HepG2 (cell line): Measurements from ENCODE around the gene PDGFRA. TPM values are rescaled to one million over a fixed set of nuclear protein-coding genes. Genes with fewer than 3 reads are reported as not detected.

Experiments
- ARHGAP35 ChIP-seq: sonication (generic); formaldehyde crosslinking; IDR thresholded peaks from 2 replicates; pipeline ENCODE4 v1.9.0; 2022; ENCODE audit warnings: mild to moderate bottlenecking, inconsistent platforms, moderate library complexity, missing genetic modification reagents, borderline replicate concordance
- ARNT2 ChIP-seq: sonication (generic); formaldehyde crosslinking; IDR thresholded peaks from 2 replicates; pipeline ENCODE4 v1.8.0; 2022; ENCODE audit warnings: mild to moderate bottlenecking, low read depth, missing genetic modification reagents, moderate library complexity
- CSRNP2 ChIP-seq: sonication (generic); formaldehyde crosslinking; conservative IDR thresholded peaks from 2 replicates; pipeline ENCODE4 v1.8.0; 2022; ENCODE audit warnings: low read depth, missing genetic modification reagents
- DNMT3B ChIP-seq: conservative IDR thresholded peaks from 2 replicates; pipeline ENCODE4 v1.6.1; 2016; ENCODE audit warnings: missing biosample characterization, control low read depth
- ESRRA ChIP-seq: sonication (generic); formaldehyde crosslinking; IDR thresholded peaks from 2 replicates; pipeline ENCODE4 v1.5.1; 2020; ENCODE audit warnings: mild to moderate bottlenecking, low read depth, missing genetic modification reagents
- GATAD2A ChIP-seq: IDR thresholded peaks from 2 replicates; pipeline ENCODE4 v1.6.1; 2016
- LCORL ChIP-seq, 2 experiments: fragments of 450-650 bp in 1 of 2; sonication (generic) in 1 of 2; formaldehyde crosslinking in 1 of 2; IDR thresholded peaks; 2 replicates each; pipeline versions ENCODE4 v1.5.0 to v1.6.1; 2017 to 2020; ENCODE audit warnings: antibody characterized with exemption in 1 of 2, missing genetic modification reagents in 1 of 2
- MAFK ChIP-seq, 2 experiments: IDR thresholded peaks in 1 of 2; conservative IDR thresholded peaks in 1 of 2; 2 replicates each; pipeline ENCODE4 v1.6.1; 2011; ENCODE audit warnings: improper control_type of control experiment in 2 of 2, low read length in 2 of 2
- MAZ ChIP-seq, 2 experiments: sonication (generic) in 1 of 2; formaldehyde crosslinking in 1 of 2; IDR thresholded peaks; 2 replicates each; pipeline versions ENCODE4 v1.5.0 to v1.6.1; 2012 to 2020; ENCODE audit warnings: low read depth in 2 of 2, mild to moderate bottlenecking in 2 of 2, borderline replicate concordance in 1 of 2, improper control_type of control experiment in 1 of 2, low read length in 1 of 2, missing genetic modification reagents in 1 of 2, moderate library complexity in 1 of 2
- MED13 ChIP-seq: sonication (generic); formaldehyde crosslinking; IDR thresholded peaks from 2 replicates; pipeline ENCODE4 v1.5.0; 2020; ENCODE audit warnings: missing genetic modification reagents
- NCOR1 ChIP-seq: fragments of 200-600 bp; sonication (generic); IDR thresholded peaks from 2 replicates; pipeline ENCODE4 v1.7.0; 2017; ENCODE audit warnings: antibody characterized with exemption, low read length, borderline replicate concordance
- PPARG ChIP-seq: conservative IDR thresholded peaks from 2 replicates; pipeline ENCODE4 v1.6.1; 2016; ENCODE audit warnings: missing biosample characterization, missing genetic modification reagents
- RARG ChIP-seq: sonication (generic); formaldehyde crosslinking; IDR thresholded peaks from 2 replicates; pipeline ENCODE4 v1.4.0; 2020; ENCODE audit warnings: low read depth, mild to moderate bottlenecking, missing genetic modification reagents
- RBFOX2 ChIP-seq: fragments of 200-400 bp; formaldehyde crosslinking; IDR thresholded peaks from 2 replicates; pipeline ENCODE4 v1.6.1; 2017; ENCODE audit warnings: low read depth, mild to moderate bottlenecking, low read length
- RFXANK ChIP-seq: IDR thresholded peaks from 2 replicates; pipeline ENCODE4 v1.6.1; 2016
- ZBTB39 ChIP-seq: sonication (generic); formaldehyde crosslinking; IDR thresholded peaks from 2 replicates; pipeline ENCODE4 v1.5.0; 2020; ENCODE audit warnings: missing genetic modification reagents
- ZNF263 ChIP-seq: sonication (generic); formaldehyde crosslinking; IDR thresholded peaks from 2 replicates; pipeline ENCODE4 v1.4.0; 2020; ENCODE audit warnings: missing genetic modification reagents
- ZNF558 ChIP-seq: sonication (generic); formaldehyde crosslinking; IDR thresholded peaks from 2 replicates; pipeline ENCODE4 v1.9.0; 2022; ENCODE audit warnings: mild to moderate bottlenecking, missing genetic modification reagents, borderline replicate concordance
- ZNF710 ChIP-seq: sonication (generic); formaldehyde crosslinking; IDR thresholded peaks from 2 replicates; pipeline ENCODE4 v1.5.0; 2020; ENCODE audit warnings: mild to moderate bottlenecking, missing genetic modification reagents, borderline replicate concordance
- ZNF770 ChIP-seq: sonication (generic); formaldehyde crosslinking; IDR thresholded peaks from 2 replicates; pipeline ENCODE4 v1.5.0; 2020; ENCODE audit warnings: mild to moderate bottlenecking, missing genetic modification reagents
- ZNF775 ChIP-seq: sonication (generic); formaldehyde crosslinking; IDR thresholded peaks from 2 replicates; pipeline ENCODE4 v1.4.0; 2020; ENCODE audit warnings: missing genetic modification reagents, mild to moderate bottlenecking, moderate library complexity, borderline replicate concordance
- polyA plus RNA-seq, 8 experiments: library from polyadenylated mRNA; depleted of rRNA in 3 of 8; stranded (reverse) in 7 of 8; unstranded in 1 of 8; fragments of >200 nt; fragmentation: Illumina TruSeq in 4 of 8; extraction: Trizol in 4 of 8; gene quantifications; 2 replicates each; pipeline versions ENCODE4 v1.2.1 to v1.2.3, GENCODE V29; 2011 to 2016; ENCODE audit warnings: low read depth in 4 of 8, missing spikeins in 1 of 8, mixed read lengths in 1 of 8; ENCODE audit not compliant: insufficient read depth in 1 of 8
- total RNA-seq, 5 experiments: library from RNA; depleted of rRNA; stranded (reverse); fragments of >200 nt; fragmentation: Illumina TruSeq; extraction: Trizol; gene quantifications; 2 replicates each; pipeline ENCODE4 v1.2.3, GENCODE V29; 2016; ENCODE audit warnings: low read depth in 1 of 5
- TF ChIP-seq, protein P1 (sequence below): IDR thresholded peaks from 2 replicates; pipeline ENCODE4 v1.6.1; 2016; ENCODE audit warnings: mild to moderate bottlenecking, missing biosample characterization, missing genetic modification reagents

Gene PDGFRA
- total and polyA plus RNA-seq, 2 of the 13 experiments (the other 11 are each of a cell fraction or from before 2014, with no cell fraction given) = 0.04 TPM; not detected in 1

- TF ChIP-seq ARNT2 (CRISPR knock-in tag) (peak; percentile 54; the same call in 1 of the 2 replicates), RARG (CRISPR knock-in tag) (no peak), ZNF775 (CRISPR knock-in tag) (no peak), MAFK (conservative IDR thresholded peaks at IDR 0.05 in 1 of 2, IDR thresholded peaks at IDR 0.05 in 1 of 2; ENCODE audit: low read length in 2 of 2) (no peak), ZNF263 (CRISPR knock-in tag) (0 out of 2 replicates have a peak, but pooled peaks have one; percentile 43), MED13 (0 out of 2 replicates have a peak, but pooled peaks have one; percentile 64), MAZ (IDR thresholded peaks at IDR 0.05; ENCODE audit: borderline replicate concordance, low read depth, low read length) (no peak), MAZ (CRISPR knock-in tag; IDR thresholded peaks at IDR 0.05; ENCODE audit: low read depth) (peak; percentile 39; the same call in 1 of the 2 replicates), CSRNP2 (no peak), PPARG (CRISPR knock-in tag) (no peak), ZBTB39 (CRISPR knock-in tag) (no peak), LCORL (IDR thresholded peaks at IDR 0.05) (no peak), LCORL (CRISPR knock-in tag; IDR thresholded peaks at IDR 0.05) (peak; percentile 76), ESRRA (CRISPR knock-in tag) (no peak), ZNF558 (CRISPR knock-in tag) (no peak), DNMT3B (no peak), RBFOX2 (no peak), ZNF770 (CRISPR knock-in tag) (no peak), NCOR1 (no peak), ZNF710 (CRISPR knock-in tag) (no peak; the same call in 1 of the 2 replicates), RFXANK (CRISPR knock-in tag) (no peak), GATAD2A (CRISPR knock-in tag) (0 out of 2 replicates have a peak, but pooled peaks have one; percentile 11), ARHGAP35 (CRISPR knock-in tag) (no peak)
- TF ChIP-seq, protein P1, sequence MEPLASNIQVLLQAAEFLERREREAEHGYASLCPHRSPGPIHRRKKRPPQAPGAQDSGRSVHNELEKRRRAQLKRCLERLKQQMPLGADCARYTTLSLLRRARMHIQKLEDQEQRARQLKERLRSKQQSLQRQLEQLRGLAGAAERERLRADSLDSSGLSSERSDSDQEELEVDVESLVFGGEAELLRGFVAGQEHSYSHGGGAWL (CRISPR knock-in tag) = 0 out of 2 replicates have a peak, but pooled peaks have one; percentile 47
Observed at GRCh38 chr4:54233277-54233696, 4.2 kb downstream of the PDGFRA start (continued).
